HG03575 (cell line): ENCODE data around the gene SOX5.

Source experiments
- ATAC-seq: cut with Tn5 transposase; IDR thresholded peaks from one replicate; pipeline ENCODE4 v1.9.1; 2021; ENCODE audit not compliant: unreplicated experiment, insufficient number of reproducible peaks, low FRiP score; ENCODE audit errors: extremely low read depth

Gene SOX5

GRCh38 chr12:23482571-23482970 is 466.9 kb downstream of the SOX5 start:
- ATAC-seq: no peak
